Measurements from ENCODE around the gene EDA2R.

DNA sequence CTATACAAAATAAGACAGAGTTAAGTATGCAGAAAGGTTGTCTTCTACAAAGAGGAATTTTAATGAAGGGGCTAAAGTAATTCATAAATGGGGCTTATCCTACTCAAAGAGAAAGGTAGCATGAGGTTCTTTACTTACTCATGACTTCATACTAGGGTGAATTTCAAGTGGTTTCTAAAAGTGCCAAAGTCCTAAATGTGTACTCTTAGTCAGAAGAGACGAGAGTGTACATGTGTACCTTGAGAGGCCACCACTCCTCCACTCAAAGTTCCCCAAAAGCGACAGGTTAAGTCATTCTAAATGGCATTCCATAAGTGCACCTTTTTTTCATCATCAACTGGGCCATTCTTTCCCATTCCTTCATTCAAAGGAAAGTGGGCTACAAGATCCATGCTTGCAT, 21.9 kb downstream of the EDA2R start:
- TF ChIP-seq CTCF (IDR thresholded peaks at IDR 0.05; ENCODE audit: extremely low read depth in 1 of 2, insufficient read depth in 1 of 2, low read depth in 1 of 2, low read length in 2 of 2): no peak
- TF ChIP-seq MAX (IDR thresholded peaks at IDR 0.05; ENCODE audit: insufficient read depth, insufficient read length): no peak
- no peak for TF ChIP-seq POLR2A (IDR thresholded peaks at IDR 0.05; ENCODE audit: low read depth, low read length)

All from endothelial cell of umbilical vein (primary cell).